NCI-H2196 treated with DMSO at 0.1 percent for 48 hours (cell line): ENCODE measurements around the gene BARHL1.

Experiments used
- DNase-seq: peaks from one replicate; lab custom pipeline; 2025; ENCODE audit not compliant: unreplicated experiment; lab: John Stamatoyannopoulos, UW

Gene BARHL1

GRCh38 chr9:132582276-132582785 is at the start of gene BARHL1:
TSS of gene BARHL1 (plus strand) at chr9:132582606. CDS start at chr9:132582798, 192 bp downstream.
- no peak for DNase-seq

GRCh38 chr9:132534832-132535231 is 47.6 kb upstream of the BARHL1 start:
- DNase-seq, result no peak

GRCh38 chr9:132536124-132536523 is 46.3 kb upstream of the BARHL1 start:
- no peak for DNase-seq

GRCh38 chr9:132537352-132537751 is 45.1 kb upstream of the BARHL1 start:
- no peak for DNase-seq

- no peak for DNase-seq
Measured at GRCh38 chr9:132538071-132538470, 44.3 kb upstream of the BARHL1 start.

- no peak for DNase-seq
Measured at GRCh38 chr9:132539096-132539495, 43.3 kb upstream of the BARHL1 start.

GRCh38 chr9:132541051-132541450 is 41.4 kb upstream of the BARHL1 start:
- DNase-seq, result no peak

GRCh38 chr9:132541870-132542830 is 40.3 kb upstream of the BARHL1 start:
- DNase-seq, result no peak

GRCh38 chr9:132543251-132543650 is 39.2 kb upstream of the BARHL1 start:
- DNase-seq, result no peak

GRCh38 chr9:132543960-132544359 is 38.4 kb upstream of the BARHL1 start:
- DNase-seq, result no peak

GRCh38 chr9:132545578-132545977 is 36.8 kb upstream of the BARHL1 start:
- no peak for DNase-seq

GRCh38 chr9:132546148-132547051 is 36.0 kb upstream of the BARHL1 start:
- DNase-seq, result no peak

GRCh38 chr9:132547052-132547431 is 35.4 kb upstream of the BARHL1 start:
- no peak for DNase-seq

GRCh38 chr9:132547436-132547835 is 35.0 kb upstream of the BARHL1 start:
- no peak for DNase-seq

GRCh38 chr9:132547976-132548730 is 34.3 kb upstream of the BARHL1 start:
- no peak for DNase-seq

GRCh38 chr9:132548751-132549640 is 33.4 kb upstream of the BARHL1 start:
- no peak for DNase-seq

GRCh38 chr9:132551556-132551955 is 30.9 kb upstream of the BARHL1 start:
- DNase-seq, result no peak

- DNase-seq, result no peak
Measured at GRCh38 chr9:132552041-132552440, 30.4 kb upstream of the BARHL1 start.

- no peak for DNase-seq
Measured at GRCh38 chr9:132554755-132555154, 27.7 kb upstream of the BARHL1 start.

GRCh38 chr9:132555528-132555927 is 26.9 kb upstream of the BARHL1 start:
- no peak for DNase-seq
